Ovary (tissue), 3 donors: ENCODE results near the gene TUBB1.

Experiments
- EP300 ChIP-seq: sonication (generic); formaldehyde crosslinking; IDR thresholded peaks from one replicate; pipeline ENCODE4 v1.6.1; 2017; ENCODE audit warnings: antibody characterized with exemption
- TF ChIP-seq, protein P1 (sequence below), 3 donors: fragments of 450-650 bp in 2 of 3; fragments of 200-600 bp in 1 of 3; IDR thresholded peaks; one replicate each; pipeline versions ENCODE4 v1.5.1 to v1.8.0; 2016 to 2022; ENCODE audit warnings: antibody characterized with exemption in 3 of 3, mild to moderate bottlenecking in 1 of 3
- donor health status: DM: no; HTN: no; CAD: no.

GRCh38 chr20:59026904-59027740 lies 7.9 kb downstream of the TUBB1 start:
- TF ChIP-seq, protein P1, sequence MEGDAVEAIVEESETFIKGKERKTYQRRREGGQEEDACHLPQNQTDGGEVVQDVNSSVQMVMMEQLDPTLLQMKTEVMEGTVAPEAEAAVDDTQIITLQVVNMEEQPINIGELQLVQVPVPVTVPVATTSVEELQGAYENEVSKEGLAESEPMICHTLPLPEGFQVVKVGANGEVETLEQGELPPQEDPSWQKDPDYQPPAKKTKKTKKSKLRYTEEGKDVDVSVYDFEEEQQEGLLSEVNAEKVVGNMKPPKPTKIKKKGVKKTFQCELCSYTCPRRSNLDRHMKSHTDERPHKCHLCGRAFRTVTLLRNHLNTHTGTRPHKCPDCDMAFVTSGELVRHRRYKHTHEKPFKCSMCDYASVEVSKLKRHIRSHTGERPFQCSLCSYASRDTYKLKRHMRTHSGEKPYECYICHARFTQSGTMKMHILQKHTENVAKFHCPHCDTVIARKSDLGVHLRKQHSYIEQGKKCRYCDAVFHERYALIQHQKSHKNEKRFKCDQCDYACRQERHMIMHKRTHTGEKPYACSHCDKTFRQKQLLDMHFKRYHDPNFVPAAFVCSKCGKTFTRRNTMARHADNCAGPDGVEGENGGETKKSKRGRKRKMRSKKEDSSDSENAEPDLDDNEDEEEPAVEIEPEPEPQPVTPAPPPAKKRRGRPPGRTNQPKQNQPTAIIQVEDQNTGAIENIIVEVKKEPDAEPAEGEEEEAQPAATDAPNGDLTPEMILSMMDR (IDR thresholded peaks at IDR 0.05), result no peak
- TF ChIP-seq EP300, result no peak
